Measurements from ENCODE around the gene ABCA7. TPM values are rescaled to one million over a fixed set of nuclear protein-coding genes. Genes with fewer than 3 reads are reported as not detected.

The ABCA7 gene
- total RNA-seq, 4 donors from 2014 or later: 6.0 to 20.0 (median 15.0) TPM

DNA sequence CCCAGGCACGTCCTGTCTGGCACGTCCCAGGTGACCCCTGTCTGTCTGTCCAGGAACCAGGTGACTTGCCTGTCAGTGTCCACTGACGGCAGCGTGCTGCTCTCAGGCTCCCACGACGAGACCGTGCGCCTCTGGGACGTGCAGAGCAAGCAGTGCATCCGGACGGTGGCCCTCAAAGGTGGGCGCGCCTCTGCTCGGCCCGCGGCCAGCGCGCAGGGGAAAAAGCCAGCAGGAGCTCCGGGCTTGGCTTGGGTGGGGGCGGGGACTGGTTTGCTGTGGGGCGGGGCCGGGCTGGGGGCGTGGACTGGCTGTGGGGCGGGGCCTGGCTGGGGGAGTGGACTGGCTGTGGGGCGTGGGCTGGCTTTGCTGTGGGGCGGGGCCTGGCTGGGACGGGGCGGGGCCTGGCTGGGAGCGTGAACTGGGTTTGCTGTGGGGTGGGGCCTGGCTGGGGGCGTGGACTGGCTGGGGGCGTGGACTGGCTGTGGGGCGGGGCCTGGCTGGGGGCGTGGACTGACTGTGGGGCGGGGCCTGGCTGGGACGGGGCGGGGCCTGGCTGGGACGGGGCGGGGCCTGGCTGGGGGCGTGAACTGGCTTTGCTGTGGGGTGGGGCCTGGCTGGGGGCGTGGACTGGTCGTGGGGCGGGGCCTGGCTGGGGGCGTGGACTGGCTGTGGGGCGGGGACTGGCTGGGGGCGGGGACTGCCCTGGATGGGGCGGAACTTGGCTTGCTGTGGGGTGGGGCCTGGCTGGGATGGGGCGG lies 48.6 kb upstream of the ABCA7 start:
- Histone ChIP-seq H3K9me3 (no peaks in the 10 kb centered on the region), H3K27me3 (peaks cover 7 to 8% (median 8%) of the 10 kb centered on the region in 3 donors), H3K4me1 (peaks cover 0 to 6% of the 10 kb centered on the region in 2 donors), H3K4me3 (no peak overlapping the region), H3K36me3 (peaks cover 0 to 30% of the 10 kb centered on the region in 2 donors), H3K27ac (peak overlapping the region in 1 of 4 donors; percentile 18)
- TF ChIP-seq POLR2A (IDR thresholded peaks at IDR 0.05): no peak
- TF ChIP-seq, protein P1, sequence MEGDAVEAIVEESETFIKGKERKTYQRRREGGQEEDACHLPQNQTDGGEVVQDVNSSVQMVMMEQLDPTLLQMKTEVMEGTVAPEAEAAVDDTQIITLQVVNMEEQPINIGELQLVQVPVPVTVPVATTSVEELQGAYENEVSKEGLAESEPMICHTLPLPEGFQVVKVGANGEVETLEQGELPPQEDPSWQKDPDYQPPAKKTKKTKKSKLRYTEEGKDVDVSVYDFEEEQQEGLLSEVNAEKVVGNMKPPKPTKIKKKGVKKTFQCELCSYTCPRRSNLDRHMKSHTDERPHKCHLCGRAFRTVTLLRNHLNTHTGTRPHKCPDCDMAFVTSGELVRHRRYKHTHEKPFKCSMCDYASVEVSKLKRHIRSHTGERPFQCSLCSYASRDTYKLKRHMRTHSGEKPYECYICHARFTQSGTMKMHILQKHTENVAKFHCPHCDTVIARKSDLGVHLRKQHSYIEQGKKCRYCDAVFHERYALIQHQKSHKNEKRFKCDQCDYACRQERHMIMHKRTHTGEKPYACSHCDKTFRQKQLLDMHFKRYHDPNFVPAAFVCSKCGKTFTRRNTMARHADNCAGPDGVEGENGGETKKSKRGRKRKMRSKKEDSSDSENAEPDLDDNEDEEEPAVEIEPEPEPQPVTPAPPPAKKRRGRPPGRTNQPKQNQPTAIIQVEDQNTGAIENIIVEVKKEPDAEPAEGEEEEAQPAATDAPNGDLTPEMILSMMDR (IDR thresholded peaks at IDR 0.05 in 4 of 5, conservative IDR thresholded peaks at IDR 0.05 in 1 of 5): no peak
- peak in 1 of 2 donors; percentile 39 for ATAC-seq
- peak in 1 of 2 donors; percentile 44 for DNase-seq
- in situ Hi-C loops (cut with MboI; ENCODE audit: low sequenced_read_pairs in 4 of 4): loop anchor here in 1 of 4 donors (25.0 kb wide), 1 partner anchor 129 kb away; the partner anchor contains the start of genes CFD and ELANE
- intact Hi-C loops (cut with DNase I; ENCODE audit: low total_unique reads): no loop called here

DNA sequence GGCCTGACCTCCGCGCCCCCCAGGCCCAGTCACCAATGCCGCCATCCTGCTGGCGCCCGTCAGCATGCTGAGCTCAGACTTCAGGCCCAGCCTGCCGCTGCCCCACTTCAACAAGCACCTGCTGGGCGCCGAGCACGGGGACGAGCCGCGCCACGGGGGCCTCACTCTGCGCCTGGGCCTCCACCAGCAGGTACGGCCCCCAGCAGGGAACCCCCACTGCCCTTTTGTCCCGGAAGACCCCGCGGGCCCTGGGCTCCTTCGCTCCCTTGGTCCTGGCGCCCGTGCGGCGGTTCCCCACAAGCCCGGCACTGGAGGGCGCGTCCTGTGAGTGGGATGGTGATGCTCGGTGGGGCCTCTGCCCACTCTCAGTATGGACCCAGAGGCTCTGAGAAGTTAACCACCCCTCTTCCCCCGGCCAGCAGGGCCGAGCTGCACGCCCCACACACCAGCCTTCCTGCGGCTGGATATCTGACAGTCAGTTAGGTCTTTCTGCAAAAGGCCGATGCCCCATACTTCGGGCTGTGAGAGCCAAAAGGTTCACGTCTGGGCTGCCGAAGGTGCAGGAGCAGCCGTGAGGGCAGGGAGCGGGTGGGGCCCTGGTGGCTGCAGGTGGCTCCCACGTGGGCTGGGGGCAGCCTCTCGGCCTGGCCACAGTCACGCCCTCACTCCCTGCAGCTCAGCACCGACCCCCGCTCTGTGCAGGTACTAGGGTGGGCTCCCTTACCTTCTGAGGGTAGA lies 47.8 kb upstream of the ABCA7 start:
- Histone ChIP-seq H3K36me3 (peaks cover 0 to 29% of the 10 kb centered on the region in 2 donors), H3K27ac (no peak overlapping the region)
- intact Hi-C loops (cut with DNase I; ENCODE audit: low total_unique reads): no loop called here

DNA sequence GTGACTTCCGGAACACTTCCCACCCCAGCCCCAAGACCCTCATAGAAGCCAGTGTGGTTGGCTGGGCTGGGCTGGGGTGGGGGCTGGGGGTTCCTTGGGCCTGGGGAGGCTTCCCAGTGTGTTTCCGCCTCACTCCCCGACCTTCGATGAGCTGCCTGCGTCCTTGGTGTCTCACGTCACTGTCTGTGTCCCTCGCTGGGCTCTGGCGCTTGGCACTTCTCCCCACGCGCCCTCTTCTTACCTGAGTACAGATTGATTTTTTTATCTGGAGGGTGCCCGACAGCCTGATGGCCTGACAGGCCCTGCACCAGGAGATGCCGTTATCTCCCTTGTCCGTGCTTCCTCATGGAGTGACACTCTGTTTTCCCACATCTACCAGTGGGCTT lies 47.2 kb upstream of the ABCA7 start:
- TF ChIP-seq POLR2A (IDR thresholded peaks at IDR 0.05): no peak
- TF ChIP-seq, protein P1 (IDR thresholded peaks at IDR 0.05 in 4 of 5, conservative IDR thresholded peaks at IDR 0.05 in 1 of 5): no peak
- Histone ChIP-seq H3K27me3 (peaks cover 20 to 21% (median 21%) of the 10 kb centered on the region in 3 donors), H3K36me3 (peaks cover 0 to 29% of the 10 kb centered on the region in 2 donors), H3K9me3 (no peaks in the 10 kb centered on the region), H3K27ac (no peak overlapping the region), H3K4me3 (no peak overlapping the region), H3K4me1 (peaks cover 0 to 9% of the 10 kb centered on the region in 2 donors)
- no peak for DNase-seq
- intact Hi-C loops (cut with DNase I; ENCODE audit: low total_unique reads) (no loop called here), in situ Hi-C loops (cut with MboI; ENCODE audit: low sequenced_read_pairs in 4 of 4) (loop anchor here in 1 of 4 donors (25.0 kb wide), 1 partner anchor 130 kb away; the partner anchor contains the start of genes CFD and ELANE)
- ATAC-seq: no peak

More for the DNA sequence above, 47.8 kb upstream of the ABCA7 start:
- no peak for DNase-seq
- in situ Hi-C loops (cut with MboI; ENCODE audit: low sequenced_read_pairs in 4 of 4): loop anchor here in 1 of 4 donors (25.0 kb wide), 1 partner anchor 130 kb away; the partner anchor contains the start of genes CFD and ELANE
- TF ChIP-seq, protein P1 (IDR thresholded peaks at IDR 0.05 in 4 of 5, conservative IDR thresholded peaks at IDR 0.05 in 1 of 5): no peak
- TF ChIP-seq POLR2A (IDR thresholded peaks at IDR 0.05): no peak
- no peak overlapping the region for H3K4me3 ChIP-seq
- H3K27me3 ChIP-seq: peaks cover 14 to 16% (median 15%) of the 10 kb centered on the region in 3 donors
- peaks cover 0 to 9% of the 10 kb centered on the region in 2 donors for H3K4me1 ChIP-seq
- no peak for ATAC-seq
- no peaks in the 10 kb centered on the region for H3K9me3 ChIP-seq

DNA sequence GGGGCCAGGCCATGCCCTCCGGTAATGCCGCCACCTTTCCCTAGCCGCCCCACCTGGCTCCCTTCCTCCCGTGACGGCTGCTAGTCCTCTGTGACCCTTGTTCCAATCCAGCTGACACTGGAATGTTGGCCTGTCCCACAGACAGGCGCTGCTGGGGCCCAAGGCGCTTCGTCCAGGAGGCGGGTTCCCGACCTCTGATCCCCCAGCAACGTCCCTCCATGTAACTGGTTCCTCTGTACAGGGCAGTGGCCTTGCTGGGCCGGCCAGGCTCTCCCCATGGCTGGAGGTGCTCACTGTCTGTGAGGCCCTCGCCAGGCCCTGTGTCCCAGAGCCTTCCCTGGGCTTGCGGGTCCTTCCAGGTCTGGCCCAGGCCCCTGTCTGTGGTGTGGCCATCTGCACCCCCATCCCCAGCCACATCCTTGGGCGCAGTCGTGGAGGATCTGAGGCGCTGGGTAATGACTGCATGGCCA lies 46.5 kb upstream of the ABCA7 start:
- ATAC-seq (no peak), DNase-seq (no peak)
- Histone ChIP-seq H3K9me3 (no peaks in the 10 kb centered on the region), H3K4me3 (no peak overlapping the region), H3K27ac (no peak overlapping the region), H3K36me3 (peaks cover 0 to 29% of the 10 kb centered on the region in 2 donors), H3K4me1 (peaks cover 0 to 9% of the 10 kb centered on the region in 2 donors), H3K27me3 (peaks cover 27 to 28% (median 28%) of the 10 kb centered on the region in 3 donors)
- intact Hi-C loops (cut with DNase I; ENCODE audit: low total_unique reads): no loop called here
- TF ChIP-seq, protein P1 (IDR thresholded peaks at IDR 0.05 in 4 of 5, conservative IDR thresholded peaks at IDR 0.05 in 1 of 5): no peak
- TF ChIP-seq POLR2A (IDR thresholded peaks at IDR 0.05): no peak
- in situ Hi-C loops (cut with MboI; ENCODE audit: low sequenced_read_pairs in 4 of 4): loop anchor here in 1 of 4 donors (25.0 kb wide), 1 partner anchor 131 kb away; the partner anchor contains the start of genes CFD and ELANE
